ENCODE measurements around the gene EXO5.
A peak's percentile ranks its signal among the peaks of the same experiment; 100 is the strongest.

Gene EXO5

DNA sequence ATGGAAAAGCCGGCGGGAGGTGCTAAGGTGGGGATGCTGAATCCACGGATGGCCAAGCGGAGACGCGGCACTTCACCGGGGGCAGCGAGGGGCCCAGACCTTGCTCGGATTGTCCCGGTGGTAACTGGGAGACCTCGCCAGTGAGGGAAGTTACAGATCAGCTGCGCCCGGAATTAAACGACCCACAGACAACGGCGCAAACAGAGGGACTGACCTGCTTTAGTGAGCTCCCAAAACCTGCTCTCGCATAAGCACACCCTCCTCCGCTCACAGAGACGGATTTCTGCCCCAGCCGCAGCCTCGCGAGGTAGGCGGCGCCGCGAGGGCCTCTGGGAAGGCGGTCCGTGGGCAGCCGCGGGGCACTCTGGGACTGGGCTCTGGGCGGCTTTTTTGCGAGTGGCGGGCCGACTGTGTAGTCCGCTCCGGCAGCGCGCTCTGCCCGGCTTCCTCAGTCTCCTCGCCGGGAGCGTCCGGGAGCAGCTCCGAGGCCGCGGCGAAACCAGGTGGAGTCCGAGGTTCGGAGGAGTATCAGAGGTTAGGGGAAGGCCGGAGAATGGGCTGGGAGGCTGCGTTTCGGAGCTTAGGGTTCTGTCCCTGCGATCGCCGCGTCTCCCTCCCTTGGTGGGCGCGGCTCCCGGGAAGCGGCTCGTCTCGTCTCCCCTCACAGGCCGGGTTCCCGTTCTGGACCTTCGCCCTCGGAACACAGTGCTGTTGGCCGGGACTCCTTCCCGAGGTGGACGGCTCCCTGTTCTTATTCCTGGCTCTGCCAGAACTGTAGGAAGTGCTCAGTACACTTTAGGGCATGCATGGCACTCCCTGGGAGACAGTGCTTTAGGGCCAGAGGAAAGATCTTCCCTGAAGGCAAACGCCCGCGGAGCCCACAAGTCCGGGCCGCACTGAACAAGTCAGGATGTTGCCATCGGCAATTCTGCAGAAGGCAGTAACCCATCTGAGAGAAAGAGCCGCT lies at the start of gene EXO5:
EXO5 (plus strand) TSS at position 393 of the 967 bp plus-strand sequence. CDS start 5,778 bp downstream, outside the sequence.
- H3K27me3 ChIP-seq = no peaks in the 10 kb centered on the region
- peak within 1 kb of the TSS; percentile 84 to 91 (median 88) for H3K9ac ChIP-seq
- peak within 1 kb of the TSS; percentile 61 to 86 (median 84) for H3K27ac ChIP-seq
- peak within 1 kb of the TSS; percentile 85 to 97 (median 91) for H3K4me2 ChIP-seq
- H3K9me3 ChIP-seq (replicated peaks in 1 of 11) = peaks cover 71 to 87% (median 80%) of the 10 kb centered on the region in 11 experiments
- H3K4me1 ChIP-seq = peaks cover 12 to 19% (median 16%) of the 10 kb centered on the region in 10 experiments
- H3K4me3 ChIP-seq = peak within 1 kb of the TSS; percentile 67 to 91 (median 84)
- H3K36me3 ChIP-seq = peaks cover 40 to 77% (median 71%) of the 10 kb centered on the region in 11 experiments
- no peak for TF ChIP-seq Cebpa-rat (IDR thresholded peaks at IDR 0.05)
- H4K20me1 ChIP-seq = no peaks in the 10 kb centered on the region

DNA sequence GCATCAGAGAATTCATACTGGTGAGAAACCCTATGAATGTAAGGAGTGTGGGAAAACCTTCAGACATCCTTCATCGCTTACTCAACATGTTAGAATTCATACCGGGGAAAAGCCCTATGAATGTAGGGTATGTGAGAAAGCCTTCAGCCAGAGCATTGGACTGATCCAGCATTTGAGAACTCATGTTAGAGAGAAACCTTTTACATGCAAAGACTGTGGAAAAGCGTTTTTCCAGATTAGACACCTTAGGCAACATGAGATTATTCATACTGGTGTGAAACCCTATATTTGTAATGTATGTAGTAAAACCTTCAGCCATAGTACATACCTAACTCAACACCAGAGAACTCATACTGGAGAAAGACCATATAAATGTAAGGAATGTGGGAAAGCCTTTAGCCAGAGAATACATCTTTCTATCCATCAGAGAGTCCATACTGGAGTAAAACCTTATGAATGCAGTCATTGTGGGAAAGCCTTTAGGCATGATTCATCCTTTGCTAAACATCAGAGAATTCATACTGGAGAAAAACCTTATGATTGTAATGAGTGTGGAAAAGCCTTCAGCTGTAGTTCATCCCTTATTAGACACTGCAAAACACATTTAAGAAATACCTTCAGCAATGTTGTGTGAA lies 45.5 kb upstream of the EXO5 start:
- Histone ChIP-seq H3K9me3 (replicated peaks in 1 of 11) (peaks cover 100% of the 10 kb centered on the region in 11 experiments), H3K27ac (no peak overlapping the region), H3K4me3 (peak overlapping the region in 7 of 10 experiments; percentile 12 to 38 (median 17); a peak in 6 of 20 replicates), H4K20me1 (no peaks in the 10 kb centered on the region), H3K9ac (no peak overlapping the region), H3K4me2 (no peak overlapping the region), H3K27me3 (no peaks in the 10 kb centered on the region), H3K36me3 (peaks cover 100% of the 10 kb centered on the region in 11 experiments), H3K4me1 (no peaks in the 10 kb centered on the region)
- TF ChIP-seq Cebpa-rat (IDR thresholded peaks at IDR 0.05) = no peak

DNA sequence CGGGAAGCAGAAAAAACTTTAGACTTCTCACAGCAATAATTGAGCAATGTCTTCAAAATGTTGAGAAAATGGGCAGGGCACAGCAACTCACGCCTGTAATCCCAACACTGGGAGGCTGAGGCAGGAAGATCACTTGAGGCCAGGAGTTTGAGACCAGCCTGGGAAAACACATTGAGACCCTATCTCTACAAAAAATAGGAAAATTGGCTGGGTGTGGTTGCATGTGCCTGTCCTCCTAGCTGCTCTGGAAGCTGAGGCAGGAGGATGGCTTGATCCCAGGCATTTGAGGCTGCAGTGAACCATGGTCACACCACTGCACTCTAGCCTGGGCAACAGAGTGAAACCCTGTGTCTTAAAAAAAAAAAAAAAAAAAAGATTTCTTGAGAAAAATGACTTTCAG lies 39.2 kb upstream of the EXO5 start:
- Histone ChIP-seq H3K4me3 (no peak overlapping the region; a peak in 2 of 20 replicates), H3K9ac (no peak overlapping the region), H3K27me3 (no peaks in the 10 kb centered on the region), H4K20me1 (no peaks in the 10 kb centered on the region), H3K36me3 (peaks cover 46 to 68% (median 51%) of the 10 kb centered on the region in 11 experiments), H3K4me2 (no peak overlapping the region), H3K27ac (no peak overlapping the region), H3K4me1 (no peaks in the 10 kb centered on the region), H3K9me3 (replicated peaks in 1 of 11) (peaks cover 97 to 100% (median 100%) of the 10 kb centered on the region in 11 experiments)
- TF ChIP-seq Cebpa-rat (IDR thresholded peaks at IDR 0.05) = no peak

- H3K9ac ChIP-seq = no peak overlapping the region
- H3K9me3 ChIP-seq (replicated peaks in 1 of 11) = peaks cover 62 to 81% (median 76%) of the 10 kb centered on the region in 11 experiments
- no peaks in the 10 kb centered on the region for H3K27me3 ChIP-seq
- no peak overlapping the region for H3K4me2 ChIP-seq
- no peak overlapping the region for H3K27ac ChIP-seq
- no peaks in the 10 kb centered on the region for H4K20me1 ChIP-seq
- no peak for TF ChIP-seq Cebpa-rat (IDR thresholded peaks at IDR 0.05)
- no peak overlapping the region; a peak in 1 of 20 replicates for H3K4me3 ChIP-seq
- H3K36me3 ChIP-seq = peaks cover 4 to 26% (median 14%) of the 10 kb centered on the region in 11 experiments; a peak in 19 of 22 replicates
- peaks cover 14 to 27% (median 21%) of the 10 kb centered on the region in 10 experiments for H3K4me1 ChIP-seq
Measured at GRCh38 chr1:40475268-40475667, 33.3 kb upstream of the EXO5 start.

DNA sequence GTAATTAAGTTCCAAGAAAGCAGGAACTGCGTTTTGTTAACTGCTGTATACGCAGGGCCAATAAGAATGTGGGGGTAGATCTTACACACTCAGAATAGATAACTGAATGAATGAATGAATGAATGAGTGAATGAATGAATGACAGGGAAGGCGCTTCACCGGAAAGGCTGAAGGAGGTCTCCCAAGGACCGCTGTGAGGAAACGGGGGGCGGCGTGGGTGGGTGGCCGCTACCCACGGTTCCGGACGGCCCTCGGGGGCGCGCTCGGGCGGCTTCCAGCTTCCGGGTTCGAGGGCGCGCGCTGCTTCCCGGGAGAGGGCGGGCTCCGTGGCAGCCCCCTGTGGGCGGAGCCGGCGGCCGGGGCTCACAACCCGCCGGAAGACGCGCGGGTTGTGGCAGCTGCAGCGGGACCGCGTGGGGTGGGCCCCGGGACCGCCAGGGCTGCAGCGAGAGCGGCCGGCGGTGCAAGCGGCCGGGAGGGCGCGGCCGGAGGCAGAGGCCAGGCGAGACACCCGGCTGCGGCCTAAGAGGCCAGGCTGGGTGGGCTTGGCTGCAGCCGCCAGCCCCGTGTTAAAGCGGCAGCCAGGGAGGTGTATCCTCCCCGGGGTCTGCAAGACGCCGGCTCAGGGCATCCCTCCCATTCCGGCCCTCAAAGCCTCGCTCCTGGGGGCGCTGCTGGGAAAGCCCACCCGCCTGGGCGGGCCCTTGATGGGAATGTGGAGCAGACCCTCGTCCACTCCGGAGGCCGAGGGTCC lies 31.5 kb upstream of the EXO5 start, which contains the start of gene ZFP69:
ZFP69 (plus strand) TSS at position 367 of the 754 bp plus-strand sequence. CDS start 2,072 bp downstream, outside the sequence.
- Histone ChIP-seq H4K20me1 (no peaks in the 10 kb centered on the region), H3K4me3 (peak within 1 kb of the TSS; percentile 71 to 94 (median 79)), H3K27me3 (no peaks in the 10 kb centered on the region), H3K4me1 (peaks cover 14 to 27% (median 21%) of the 10 kb centered on the region in 10 experiments), H3K9ac (peak within 1 kb of the TSS; percentile 77 to 88 (median 83)), H3K27ac (peak within 1 kb of the TSS; percentile 62 to 89 (median 83)), H3K36me3 (peaks cover 18 to 34% (median 30%) of the 10 kb centered on the region in 11 experiments), H3K9me3 (replicated peaks in 1 of 11) (peaks cover 59 to 81% (median 74%) of the 10 kb centered on the region in 11 experiments), H3K4me2 (peak within 1 kb of the TSS; percentile 80 to 98 (median 93))
- TF ChIP-seq Cebpa-rat (IDR thresholded peaks at IDR 0.05) = no peak

DNA sequence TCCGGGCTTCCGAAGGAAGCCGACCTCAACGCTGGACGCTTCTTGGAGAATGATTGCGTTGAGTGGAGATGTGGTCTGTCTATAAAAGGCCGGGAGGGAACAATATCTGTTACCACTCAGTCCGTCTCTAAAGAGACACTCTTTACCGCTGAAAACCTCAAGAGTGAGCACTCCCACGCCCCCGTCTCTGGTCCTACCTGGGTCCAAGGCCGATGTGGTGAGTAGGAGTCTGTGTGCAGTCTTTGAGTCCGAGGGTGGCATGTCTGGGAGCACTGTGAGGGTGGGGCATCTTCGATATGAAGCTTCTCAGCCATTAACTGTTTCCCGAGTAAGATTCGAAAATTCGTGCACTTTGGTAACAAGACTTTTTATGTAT lies 30.9 kb upstream of the EXO5 start:
- peak overlapping the region; percentile 77 to 88 (median 83) for H3K9ac ChIP-seq
- no peaks in the 10 kb centered on the region for H4K20me1 ChIP-seq
- no peak for TF ChIP-seq Cebpa-rat (IDR thresholded peaks at IDR 0.05)
- H3K36me3 ChIP-seq = peaks cover 23 to 40% (median 35%) of the 10 kb centered on the region in 11 experiments
- peak overlapping the region; percentile 80 to 98 (median 93) for H3K4me2 ChIP-seq
- peak overlapping the region; percentile 71 to 94 (median 79) for H3K4me3 ChIP-seq
- H3K4me1 ChIP-seq = peaks cover 14 to 27% (median 21%) of the 10 kb centered on the region in 10 experiments
- peaks cover 61 to 81% (median 74%) of the 10 kb centered on the region in 11 experiments for H3K9me3 ChIP-seq (replicated peaks in 1 of 11)
- no peaks in the 10 kb centered on the region for H3K27me3 ChIP-seq
- H3K27ac ChIP-seq = peak overlapping the region; percentile 62 to 89 (median 83); a peak in 21 of 22 replicates

GRCh38 chr1:40478276-40478675 lies 30.3 kb upstream of the EXO5 start:
- Histone ChIP-seq H3K4me3 (peak overlapping the region; percentile 71 to 94 (median 79); a peak in 19 of 20 replicates), H3K27ac (peak overlapping the region in 1 of 11 experiments; percentile 86; a peak in 1 of 22 replicates), H3K4me1 (peaks cover 14 to 27% (median 21%) of the 10 kb centered on the region in 10 experiments), H3K9ac (peak overlapping the region in 9 of 11 experiments; percentile 77 to 88 (median 83); a peak in 15 of 22 replicates), H3K4me2 (peak overlapping the region; percentile 80 to 98 (median 93)), H3K27me3 (no peaks in the 10 kb centered on the region), H3K36me3 (peaks cover 29 to 46% (median 41%) of the 10 kb centered on the region in 11 experiments), H3K9me3 (replicated peaks in 1 of 11) (peaks cover 61 to 81% (median 74%) of the 10 kb centered on the region in 11 experiments), H4K20me1 (no peaks in the 10 kb centered on the region)
- TF ChIP-seq Cebpa-rat (IDR thresholded peaks at IDR 0.05) = no peak

DNA sequence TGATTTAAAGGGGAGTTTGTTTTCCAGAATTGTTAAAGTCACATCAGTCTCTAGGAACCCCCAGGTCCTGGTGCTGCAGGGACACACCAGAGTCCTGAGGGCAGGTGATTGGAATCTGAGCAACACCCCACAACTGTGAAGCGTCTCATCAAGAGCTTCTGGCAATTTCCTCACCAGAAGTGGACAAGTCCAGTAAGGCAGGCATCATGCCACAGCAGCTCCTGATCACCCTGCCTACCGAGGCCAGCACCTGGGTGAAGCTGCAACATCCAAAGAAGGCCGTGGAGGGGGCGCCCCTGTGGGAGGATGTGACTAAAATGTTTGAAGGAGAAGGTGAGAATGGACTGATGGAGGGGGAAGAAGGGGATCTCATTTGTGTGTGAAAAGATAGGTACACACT lies 29.4 kb upstream of the EXO5 start:
- H3K4me2 ChIP-seq = peak overlapping the region; percentile 80 to 98 (median 93); a peak in 17 of 22 replicates
- H3K9ac ChIP-seq = no peak overlapping the region

More for the DNA sequence above, 29.4 kb upstream of the EXO5 start:
- no peak overlapping the region for H3K27ac ChIP-seq
- no peaks in the 10 kb centered on the region for H4K20me1 ChIP-seq
- 0 out of 20 replicates have a peak overlapping the region, but pooled peaks of 1 of the 10 experiments have one; percentile 76 for H3K4me3 ChIP-seq
- H3K27me3 ChIP-seq = no peaks in the 10 kb centered on the region
- peaks cover 14 to 27% (median 21%) of the 10 kb centered on the region in 10 experiments for H3K4me1 ChIP-seq
- TF ChIP-seq Cebpa-rat (IDR thresholded peaks at IDR 0.05) = no peak
- H3K9me3 ChIP-seq (replicated peaks in 1 of 11) = peaks cover 61 to 81% (median 74%) of the 10 kb centered on the region in 11 experiments
- peaks cover 38 to 55% (median 50%) of the 10 kb centered on the region in 11 experiments for H3K36me3 ChIP-seq
